HL-60 (cell line): ENCODE data around the gene LAMP5.

Source experiments
- CTCF ChIP-seq: IDR thresholded peaks from one replicate; pipeline ENCODE4 v1.5.1; 2011; ENCODE audit warnings: low read length, control low read depth, inconsistent platforms; ENCODE audit not compliant: insufficient read depth
- SPI1 ChIP-seq: IDR thresholded peaks from 2 replicates; pipeline ENCODE4 v1.6.1; 2012; ENCODE audit warnings: low read depth, mild to moderate bottlenecking, borderline replicate concordance

GRCh38 chr20:9550871-9551270 is 36.5 kb downstream of the LAMP5 start:
- no peak for TF ChIP-seq CTCF
- no peak for TF ChIP-seq SPI1
